RPMI8226 (cell line): Measurements from ENCODE around the gene AKR1C8.
"Not testable (repeated sequence)": the region's sequence is repeated elsewhere in the genome, so short reads cannot be mapped to it uniquely, and the experiment has no call there.

Experiments
- DNase-seq: peaks from one replicate; pipeline ENCODE4 v3.0.0-alpha.2; 2015

AKR1C8 gene

GRCh38 chr10:5165738-5166137 lies 19.2 kb downstream of the AKR1C8 start:
- no peak for DNase-seq

- no peak for DNase-seq
Measured at GRCh38 chr10:5163487-5163886, 21.5 kb downstream of the AKR1C8 start.

DNA sequence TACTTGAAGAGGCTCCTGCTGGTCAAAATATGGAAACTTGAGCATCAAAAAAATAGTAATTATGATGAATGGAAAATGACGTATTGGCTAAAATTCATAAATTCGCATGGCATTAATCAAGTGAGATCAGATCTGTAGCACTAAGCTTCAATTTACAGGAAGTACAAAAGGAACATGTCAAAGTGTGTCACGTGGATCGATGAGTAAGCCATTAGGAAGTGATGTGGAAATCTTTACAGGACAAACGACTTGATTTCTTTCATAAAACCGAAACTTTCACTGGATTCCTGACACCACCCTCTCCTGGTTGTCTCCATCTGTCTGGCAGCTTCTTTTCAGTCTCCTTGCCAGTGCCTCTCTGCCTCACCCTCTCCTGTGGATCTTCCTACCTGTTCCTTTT lies 25.8 kb downstream of the AKR1C8 start:
- no peak for DNase-seq

DNA sequence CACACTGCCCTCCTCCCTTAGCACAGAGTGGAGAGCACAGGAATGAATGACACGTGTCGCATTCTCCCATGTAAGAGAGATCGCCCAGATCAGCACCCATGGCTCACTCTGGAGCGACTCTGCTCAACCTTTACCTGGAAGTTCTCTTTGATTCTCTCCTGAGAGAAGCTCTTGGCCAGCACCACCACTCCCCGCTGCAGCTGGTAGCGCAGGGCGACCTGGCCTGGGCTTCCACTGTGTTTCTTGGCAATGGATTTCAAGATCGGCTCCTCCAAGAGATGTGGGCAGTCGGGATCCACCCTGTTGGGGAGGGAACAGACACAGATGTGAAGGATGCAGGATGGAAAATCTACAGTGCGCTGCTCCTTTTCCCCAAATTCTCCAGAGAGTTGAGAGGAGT lies 27.4 kb downstream of the AKR1C8 start:
- DNase-seq, result no peak

DNA sequence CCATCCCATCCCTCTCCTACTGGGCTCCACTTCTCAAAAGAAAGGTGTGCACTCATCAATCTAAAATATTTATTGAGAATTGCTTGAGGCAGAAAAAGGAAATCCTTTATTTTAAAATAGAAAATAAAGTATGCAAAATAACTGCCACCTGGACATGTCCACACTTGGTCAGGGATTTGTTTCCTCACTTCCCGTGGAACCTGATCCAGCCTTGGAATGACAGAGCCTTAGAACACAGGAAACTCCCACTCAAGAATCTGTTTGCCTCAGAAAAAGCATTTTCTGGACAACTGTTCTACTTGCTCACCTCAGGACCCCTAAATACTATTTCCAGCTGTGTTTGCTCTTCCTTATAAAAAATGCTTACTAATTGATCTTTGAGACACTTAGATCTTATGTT lies 29.0 kb downstream of the AKR1C8 start:
- DNase-seq, result no peak

DNA sequence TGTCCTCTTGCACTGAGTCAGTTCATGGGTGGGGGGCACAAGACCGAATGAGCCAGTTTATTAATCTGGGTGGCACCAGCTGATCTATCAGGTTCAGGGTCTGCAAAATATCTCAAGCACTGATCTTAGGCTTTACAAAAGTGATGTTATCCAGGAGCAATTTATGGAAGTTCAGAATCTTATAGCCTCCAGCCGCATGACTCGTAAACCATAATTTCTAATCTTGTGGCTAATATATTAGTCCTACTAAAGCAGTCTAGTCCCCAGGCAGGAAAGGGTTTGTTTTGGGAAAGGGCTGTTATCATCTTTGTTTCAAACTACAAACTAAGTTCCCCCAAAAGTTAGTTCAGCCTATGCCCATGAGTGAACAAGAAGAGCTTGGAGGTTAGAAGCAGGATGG lies 33.9 kb downstream of the AKR1C8 start:
- DNase-seq, result no peak

- DNase-seq, result no peak
Measured at GRCh38 chr10:5148678-5149032, 36.3 kb downstream of the AKR1C8 start.

GRCh38 chr10:5147981-5148677 lies 36.8 kb downstream of the AKR1C8 start:
- no peak for DNase-seq

DNA sequence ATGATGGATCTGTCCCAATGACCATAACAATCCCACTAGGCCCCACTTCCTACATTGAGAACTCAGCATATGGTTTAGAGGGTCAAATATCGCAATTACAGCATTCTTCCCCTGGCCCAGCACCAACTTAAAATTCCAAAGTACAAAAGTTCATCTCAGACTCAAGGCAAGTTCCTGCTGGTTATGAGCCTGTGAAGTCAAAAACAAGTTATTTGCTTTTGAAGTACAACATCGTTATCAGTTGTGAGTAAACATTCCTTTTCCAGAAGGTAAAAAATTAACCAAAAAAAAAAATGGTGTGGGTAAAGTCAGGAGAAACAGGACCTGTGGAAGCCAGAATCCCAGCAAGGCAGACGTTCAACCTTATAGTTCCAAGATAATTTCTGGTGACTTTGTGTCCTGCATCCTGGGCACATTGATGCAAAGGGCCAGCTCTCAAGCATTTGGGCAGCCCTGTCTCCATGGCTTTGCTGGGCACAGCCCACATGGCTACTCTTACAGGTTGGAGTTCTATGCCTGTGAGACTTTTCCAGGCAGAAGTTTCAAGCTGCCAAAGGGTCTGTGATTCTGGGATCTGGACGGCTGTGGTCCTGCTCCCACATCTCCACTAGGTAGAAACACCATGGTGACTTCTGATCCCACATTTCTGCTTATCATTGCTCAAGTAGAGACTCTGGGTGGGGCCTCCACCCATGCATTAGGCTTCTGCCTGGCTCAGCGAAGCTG lies 37.5 kb downstream of the AKR1C8 start:
- no peak for DNase-seq

GRCh38 chr10:5146920-5147254 lies 38.1 kb downstream of the AKR1C8 start:
- DNase-seq, result no peak

DNA sequence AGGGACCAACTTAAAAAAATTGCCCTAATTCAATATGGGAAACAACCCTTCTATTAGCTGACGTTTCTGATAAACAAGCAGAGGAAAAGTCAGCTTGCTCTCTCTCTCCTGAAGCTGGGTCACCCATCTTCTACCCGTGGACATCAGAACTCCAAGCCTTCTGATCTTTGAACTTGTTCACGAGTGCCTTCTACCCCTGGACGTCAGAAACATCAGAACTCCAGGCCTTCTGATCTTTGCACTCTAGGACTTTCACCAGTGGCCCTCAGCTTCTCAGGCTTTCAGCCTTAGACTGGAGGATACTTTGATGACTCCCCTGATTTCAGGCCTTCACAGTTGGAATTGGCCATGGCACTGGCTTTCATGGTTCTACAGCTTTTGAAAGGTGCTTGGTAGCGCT lies 41.8 kb downstream of the AKR1C8 start:
- DNase-seq, result no peak

DNA sequence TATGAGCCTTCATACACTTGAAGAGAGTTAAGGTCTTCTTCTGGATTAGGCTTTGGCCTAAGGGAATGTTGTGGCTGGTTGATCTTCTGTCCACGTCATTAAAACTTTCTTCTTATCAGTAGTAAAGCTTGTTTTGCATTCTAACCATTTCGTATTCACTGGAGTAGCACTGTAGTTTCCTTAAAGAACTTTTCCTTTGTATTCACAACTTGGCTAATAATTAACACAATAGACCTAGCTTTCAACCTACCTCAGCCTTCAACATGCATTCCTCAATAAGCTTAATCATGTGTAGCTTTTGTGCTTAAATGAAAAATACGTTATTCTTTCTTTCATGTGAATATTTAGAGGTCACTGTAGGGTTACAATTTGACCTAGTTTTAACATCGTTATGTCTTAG lies 42.8 kb downstream of the AKR1C8 start:
- no peak for DNase-seq

DNA sequence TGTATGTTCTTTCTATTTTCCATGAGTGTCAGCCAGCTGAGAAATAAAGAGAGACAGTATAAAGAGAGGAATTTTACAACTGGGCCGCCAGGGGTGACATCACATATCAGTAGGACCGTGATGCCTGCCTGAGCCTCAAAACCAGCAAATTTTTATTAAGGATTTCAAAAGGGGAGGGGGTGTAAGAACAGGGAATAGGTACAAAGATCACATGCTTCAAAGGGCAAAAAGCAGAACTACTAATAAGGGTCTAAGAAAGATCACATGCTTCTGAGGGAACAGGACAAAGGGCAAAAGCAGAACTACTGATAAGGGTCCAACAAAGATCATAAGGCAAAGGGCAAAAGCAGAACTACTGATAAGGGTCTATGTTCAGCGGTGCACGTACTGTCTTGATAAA lies 47.3 kb downstream of the AKR1C8 start:
- not testable (repeated sequence) for DNase-seq

- no peak for DNase-seq
Measured at GRCh38 chr10:5136468-5137087, 48.4 kb downstream of the AKR1C8 start.

- no peak for DNase-seq
Measured at GRCh38 chr10:5135581-5135980, 49.4 kb downstream of the AKR1C8 start.

GRCh38 chr10:5125315-5126044 lies 59.5 kb downstream of the AKR1C8 start:
- no peak for DNase-seq

DNA sequence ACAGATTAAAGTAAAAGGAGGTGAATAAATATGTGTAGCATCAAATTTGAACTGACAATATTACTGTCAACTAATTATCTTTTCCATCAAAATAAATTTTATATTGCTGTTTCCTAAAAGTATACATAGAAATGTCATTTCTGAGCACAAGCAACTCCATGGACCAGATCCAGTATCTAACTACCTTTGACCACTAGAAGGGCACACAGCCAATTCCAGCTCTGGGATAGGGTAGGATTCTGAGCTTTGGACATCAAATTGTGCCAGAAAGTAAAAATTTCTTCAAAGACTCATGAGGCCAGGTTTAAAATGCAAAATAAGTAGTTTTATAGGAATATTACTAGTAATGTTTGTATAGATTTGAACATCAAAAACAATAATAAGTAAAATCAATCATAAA lies 61.1 kb downstream of the AKR1C8 start:
- DNase-seq, result no peak

- DNase-seq, result not testable (repeated sequence)
Measured at GRCh38 chr10:5119997-5120396, 65.0 kb downstream of the AKR1C8 start.

GRCh38 chr10:5117026-5117425 lies 67.9 kb downstream of the AKR1C8 start:
- DNase-seq, result no peak

- no peak for DNase-seq
Measured at GRCh38 chr10:5116621-5117020, 68.3 kb downstream of the AKR1C8 start.

GRCh38 chr10:5109861-5110260 lies 75.1 kb downstream of the AKR1C8 start:
- not testable (repeated sequence) for DNase-seq

- no peak for DNase-seq
Measured at GRCh38 chr10:5108658-5109416, 76.1 kb downstream of the AKR1C8 start.
